NCI-H510A (cell line): ENCODE data around the gene SH3D19.
"Not testable (repeated sequence)": the region's sequence is repeated elsewhere in the genome, so short reads cannot be mapped to it uniquely, and the experiment has no call there.

ENCODE experiments used
- DNase-seq: peaks from one replicate; lab custom pipeline; 2025; lab: John Stamatoyannopoulos, UW

SH3D19 gene

GRCh38 chr4:151325111-151325948 lies at the start of gene SH3D19:
SH3D19 (minus strand) TSS chr4:151325605; CDS start chr4:151325352, 253 bp downstream.
- peak; percentile 38 for DNase-seq

GRCh38 chr4:151362404-151363164 lies 37.2 kb upstream of the SH3D19 start:
- DNase-seq: peak; percentile 10

GRCh38 chr4:151361966-151362365 lies 36.6 kb upstream of the SH3D19 start:
- no peak for DNase-seq

- no peak for DNase-seq
Observed at GRCh38 chr4:151361126-151361525, 35.7 kb upstream of the SH3D19 start.

GRCh38 chr4:151359576-151359975 lies 34.2 kb upstream of the SH3D19 start:
- DNase-seq: no peak

- DNase-seq: no peak
Observed at GRCh38 chr4:151358266-151358665, 32.9 kb upstream of the SH3D19 start.

GRCh38 chr4:151356510-151356909 lies 31.1 kb upstream of the SH3D19 start:
- no peak for DNase-seq

GRCh38 chr4:151355155-151355554 lies 29.8 kb upstream of the SH3D19 start:
- DNase-seq: no peak

- DNase-seq: no peak
Observed at GRCh38 chr4:151347490-151348235, 22.3 kb upstream of the SH3D19 start.

- DNase-seq: no peak
Observed at GRCh38 chr4:151344948-151345347, 19.5 kb upstream of the SH3D19 start.

GRCh38 chr4:151340751-151341385 lies 15.5 kb upstream of the SH3D19 start:
- DNase-seq: no peak

- DNase-seq: no peak
Observed at GRCh38 chr4:151339467-151339866, 14.1 kb upstream of the SH3D19 start.

GRCh38 chr4:151331276-151332042 lies 6.1 kb upstream of the SH3D19 start:
- DNase-seq: no peak

GRCh38 chr4:151329217-151330007 lies 4.0 kb upstream of the SH3D19 start:
- no peak for DNase-seq

- no peak for DNase-seq
Observed at GRCh38 chr4:151325949-151326246, 493 bp upstream of the SH3D19 start.

GRCh38 chr4:151324752-151325110 lies 674 bp downstream of the SH3D19 start:
- no peak for DNase-seq

- DNase-seq: no peak
Observed at GRCh38 chr4:151324124-151324751, 1.2 kb downstream of the SH3D19 start.

- DNase-seq: no peak
Observed at GRCh38 chr4:151323667-151324066, 1.7 kb downstream of the SH3D19 start.

GRCh38 chr4:151322570-151322969 lies 2.8 kb downstream of the SH3D19 start:
- no peak for DNase-seq

- DNase-seq: not testable (repeated sequence)
Observed at GRCh38 chr4:151322161-151322560, 3.2 kb downstream of the SH3D19 start.
